Fibroblast of villous mesenchyme (primary cell): ENCODE measurements around the gene KCNIP4. TPM values are rescaled to one million over a fixed set of nuclear protein-coding genes. Genes with fewer than 3 reads are reported as not detected.

Experiments
- DNase-seq: peaks from one replicate; pipeline ENCODE4 v3.0.0-alpha.2; 2010; ENCODE audit warnings: low read depth
- H3K4me3 ChIP-seq: 2 replicates; pipeline ENCODE4 v1.5.1; 2011; ENCODE audit warnings: low read depth, mild to moderate bottlenecking, low read length
- CTCF ChIP-seq: IDR thresholded peaks from 2 replicates; pipeline ENCODE4 v1.5.1; 2012; ENCODE audit warnings: low read depth, mild to moderate bottlenecking, low read length; ENCODE audit not compliant: insufficient read depth
- total RNA-seq: library from RNA; depleted of rRNA; stranded (reverse); fragments of >200 nt; gene quantifications from 2 replicates; pipeline ENCODE4 v1.2.3, GENCODE V29; 2012

Gene KCNIP4
- total RNA-seq, 1 donor, result under 0.01 TPM

DNA sequence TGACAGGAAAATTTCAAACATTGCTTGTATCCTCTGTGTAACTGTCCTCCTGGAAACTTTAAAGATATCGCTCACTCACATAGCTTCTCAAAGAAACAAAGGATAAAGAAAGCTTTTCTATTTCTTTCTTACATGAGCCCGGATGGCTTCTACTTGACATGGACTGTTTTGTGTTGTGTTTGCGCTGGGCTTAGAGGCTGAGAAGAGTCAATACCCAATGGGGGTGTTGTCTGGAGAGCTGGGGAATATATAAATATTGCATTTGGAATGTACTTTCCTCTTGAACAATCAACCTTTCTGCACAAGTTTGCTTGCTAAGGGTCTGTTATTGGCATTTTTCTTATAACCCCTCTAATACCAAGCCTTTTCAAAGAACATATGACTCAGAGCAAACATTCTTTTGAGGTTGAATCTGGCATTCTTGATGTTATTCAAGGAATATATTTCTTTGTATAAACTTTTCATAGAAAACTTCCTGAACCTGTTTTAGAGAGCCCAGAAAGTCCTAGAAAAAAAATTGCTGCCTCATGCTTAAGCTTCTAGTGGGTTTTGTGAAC lies 916.4 kb downstream of the KCNIP4 start:
- DNase-seq, result no peak
- H3K4me3 ChIP-seq, result no peak overlapping the region
- no peak for TF ChIP-seq CTCF

DNA sequence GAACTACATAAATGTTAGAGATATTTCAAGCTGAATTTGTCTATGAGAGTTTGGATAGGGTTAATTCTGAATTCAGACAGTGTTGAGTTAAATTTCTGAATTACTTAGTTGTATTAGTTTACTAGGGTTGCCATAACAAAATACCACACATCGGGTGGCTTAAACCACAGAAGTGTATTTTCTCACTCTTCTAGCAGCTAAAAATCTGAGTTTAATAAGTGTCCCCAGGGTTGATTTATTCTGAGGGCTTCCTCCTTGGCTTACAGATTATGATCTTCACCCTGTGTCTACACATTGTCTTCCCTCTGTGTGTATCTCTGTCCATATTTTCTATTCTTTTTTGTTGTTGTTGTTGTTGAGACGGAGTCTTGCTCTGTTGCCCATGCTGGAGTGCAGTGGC lies 929.8 kb downstream of the KCNIP4 start:
- no peak overlapping the region for H3K4me3 ChIP-seq
- TF ChIP-seq CTCF, result no peak
- DNase-seq, result no peak

DNA sequence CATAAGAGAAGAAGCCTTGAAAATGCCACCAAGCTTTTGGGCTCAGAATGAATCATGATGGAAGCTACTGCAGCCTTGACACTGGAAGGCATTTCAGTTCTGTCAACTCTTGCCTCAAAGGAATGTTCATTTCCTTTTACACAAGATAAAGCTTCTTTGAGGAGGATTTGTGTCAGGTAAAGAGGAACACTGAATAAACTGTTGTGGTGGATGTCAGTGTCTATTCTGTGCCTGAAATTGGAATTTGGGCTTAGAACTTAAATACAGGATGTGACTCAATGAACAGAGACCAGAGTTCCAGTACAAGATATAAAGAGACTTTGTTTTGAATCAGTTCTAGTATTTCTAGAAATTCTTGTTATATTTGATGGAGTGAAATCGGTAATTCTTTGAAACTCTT lies 935.1 kb downstream of the KCNIP4 start:
- TF ChIP-seq CTCF, result no peak
- no peak for DNase-seq
- H3K4me3 ChIP-seq, result no peak overlapping the region

GRCh38 chr4:21012851-21013331 lies 935.7 kb downstream of the KCNIP4 start:
- DNase-seq, result no peak
- TF ChIP-seq CTCF, result no peak
- no peak overlapping the region for H3K4me3 ChIP-seq

- TF ChIP-seq CTCF, result no peak
- no peak overlapping the region for H3K4me3 ChIP-seq
- DNase-seq, result no peak
Observed at GRCh38 chr4:21011106-21011505, 937.5 kb downstream of the KCNIP4 start.

DNA sequence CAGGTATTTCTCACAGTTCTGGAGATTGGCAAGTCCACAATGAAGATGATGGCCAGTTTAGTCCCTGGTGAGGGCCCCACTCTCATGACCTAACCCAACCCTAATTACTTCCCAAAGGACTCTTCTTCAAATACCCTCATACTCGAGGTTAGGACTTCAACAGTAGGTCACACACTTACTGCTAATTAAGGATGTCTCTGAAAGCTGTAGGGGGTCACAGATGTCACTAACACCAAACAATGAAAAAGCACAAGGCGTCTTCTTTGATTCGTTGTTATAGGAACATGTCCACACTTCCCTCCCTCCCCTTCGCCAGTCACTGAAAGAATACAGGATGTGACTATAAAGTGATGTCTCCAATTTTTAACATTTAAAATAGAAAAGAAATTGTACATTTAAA lies 938.6 kb downstream of the KCNIP4 start:
- no peak for TF ChIP-seq CTCF
- no peak overlapping the region for H3K4me3 ChIP-seq
- DNase-seq, result no peak

GRCh38 chr4:21005647-21006046 lies 942.9 kb downstream of the KCNIP4 start:
- TF ChIP-seq CTCF, result no peak
- no peak overlapping the region for H3K4me3 ChIP-seq
- no peak for DNase-seq
